ENCODE results near the gene ULK3.

- TF ChIP-seq OVOL2 (CRISPR knock-in tag; IDR thresholded peaks at IDR 0.05; ENCODE audit: borderline replicate concordance) (no peak), ATF2 (CRISPR knock-in tag; IDR thresholded peaks at IDR 0.05; ENCODE audit: borderline replicate concordance, low read depth) (no peak)
These were observed 21.3 kb upstream of the ULK3 start for GRCh38 chr15:74864296-74864695.

Measured in WTC11 (cell line).